ENCODE data around the gene NUDT15.

DNA sequence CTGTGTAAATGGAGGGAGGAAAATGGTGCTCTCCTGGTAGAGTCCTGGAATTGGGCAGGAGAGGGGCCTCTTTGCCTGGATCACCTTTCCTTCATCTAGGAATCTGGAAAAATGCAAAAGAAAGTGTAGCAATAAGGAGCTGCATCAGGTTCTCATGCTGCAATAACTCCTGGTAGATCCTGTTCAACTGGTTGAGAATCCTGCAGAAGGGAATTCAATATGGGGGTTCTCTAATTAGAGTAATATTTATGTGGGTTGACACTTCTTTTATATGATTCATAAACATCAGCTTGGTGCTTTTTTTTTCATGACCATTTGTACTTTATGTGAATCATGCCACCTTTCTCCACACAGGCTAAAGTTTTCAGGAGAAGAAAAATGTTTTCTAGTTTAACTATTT is 9.5 kb upstream of the NUDT15 start:
- TF ChIP-seq, protein P1, sequence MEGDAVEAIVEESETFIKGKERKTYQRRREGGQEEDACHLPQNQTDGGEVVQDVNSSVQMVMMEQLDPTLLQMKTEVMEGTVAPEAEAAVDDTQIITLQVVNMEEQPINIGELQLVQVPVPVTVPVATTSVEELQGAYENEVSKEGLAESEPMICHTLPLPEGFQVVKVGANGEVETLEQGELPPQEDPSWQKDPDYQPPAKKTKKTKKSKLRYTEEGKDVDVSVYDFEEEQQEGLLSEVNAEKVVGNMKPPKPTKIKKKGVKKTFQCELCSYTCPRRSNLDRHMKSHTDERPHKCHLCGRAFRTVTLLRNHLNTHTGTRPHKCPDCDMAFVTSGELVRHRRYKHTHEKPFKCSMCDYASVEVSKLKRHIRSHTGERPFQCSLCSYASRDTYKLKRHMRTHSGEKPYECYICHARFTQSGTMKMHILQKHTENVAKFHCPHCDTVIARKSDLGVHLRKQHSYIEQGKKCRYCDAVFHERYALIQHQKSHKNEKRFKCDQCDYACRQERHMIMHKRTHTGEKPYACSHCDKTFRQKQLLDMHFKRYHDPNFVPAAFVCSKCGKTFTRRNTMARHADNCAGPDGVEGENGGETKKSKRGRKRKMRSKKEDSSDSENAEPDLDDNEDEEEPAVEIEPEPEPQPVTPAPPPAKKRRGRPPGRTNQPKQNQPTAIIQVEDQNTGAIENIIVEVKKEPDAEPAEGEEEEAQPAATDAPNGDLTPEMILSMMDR (IDR thresholded peaks at IDR 0.05), result no peak
- no peak for TF ChIP-seq POLR2A (IDR thresholded peaks at IDR 0.05)

All from Peyer's patch (tissue), 4 donors.